ENCODE measurements around the gene CD209.

Gene CD209

GRCh38 chr19:7734220-7735203, 12.8 kb downstream of the CD209 start:
- no peak for DNase-seq

DNA sequence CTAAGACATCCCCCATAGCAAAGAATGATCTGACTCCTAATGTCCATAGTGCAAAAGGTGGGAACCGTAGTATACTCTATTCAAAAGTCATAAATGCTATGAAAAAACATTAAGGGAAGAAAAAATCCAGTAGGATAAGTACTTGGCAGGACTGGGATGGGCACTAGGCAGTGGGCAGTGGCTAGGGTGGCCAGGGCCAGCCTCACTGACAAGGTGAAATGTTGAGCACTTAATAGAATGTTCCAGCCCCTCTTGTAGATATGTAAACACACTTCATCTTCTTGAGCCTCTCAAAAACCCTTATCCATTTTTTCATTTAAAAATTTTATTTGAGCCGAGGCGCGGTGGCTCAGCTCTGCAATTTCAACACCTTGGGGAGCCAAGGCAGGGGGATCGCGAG, 14.0 kb downstream of the CD209 start:
- no peak for DNase-seq

DNA sequence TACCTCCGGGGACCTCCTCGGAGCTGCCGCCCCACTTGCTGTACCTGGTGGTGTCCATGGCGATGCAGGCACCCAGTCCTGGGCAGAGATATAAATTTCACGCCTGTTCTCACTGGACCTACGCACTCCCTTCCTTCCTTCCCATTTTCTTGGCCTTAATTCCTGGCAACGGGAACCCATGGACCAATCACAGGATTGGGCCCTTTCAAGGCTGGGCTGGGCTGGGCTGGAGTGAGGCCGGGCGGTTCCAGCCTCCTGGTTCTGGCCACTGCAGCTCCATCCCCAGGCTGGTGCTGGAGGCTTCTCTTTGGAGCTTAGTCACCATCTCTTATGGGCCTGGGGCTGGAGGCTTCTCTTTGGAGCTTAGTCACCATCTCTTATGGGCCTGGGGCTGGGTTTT, 15.3 kb downstream of the CD209 start, which contains the start of gene CLEC4G:
Gene CLEC4G (minus strand): TSS at position 66 of the 400 bp plus-strand sequence. CDS start 8 bp downstream, at position 58.
- DNase-seq = no peak

DNA sequence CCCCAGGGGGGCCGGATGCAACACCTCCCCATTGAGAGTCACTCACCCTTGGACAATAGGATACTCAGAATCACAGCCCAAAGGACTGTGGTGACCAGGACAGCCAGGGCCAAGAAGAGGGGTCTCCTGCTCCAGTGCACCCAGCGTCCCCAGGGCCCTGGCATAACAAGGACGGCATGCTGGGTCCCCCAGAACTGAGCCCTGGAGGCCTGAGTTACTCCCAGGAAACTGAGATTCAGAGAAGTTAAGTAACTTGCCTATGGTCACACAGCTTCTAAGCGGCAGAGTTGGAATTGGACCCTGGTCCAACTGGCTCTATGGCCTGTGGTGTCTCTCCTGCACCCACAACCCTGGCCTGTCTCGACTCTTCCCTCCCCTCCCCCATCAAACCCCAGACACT, 15.7 kb downstream of the CD209 start:
- DNase-seq = no peak

DNA sequence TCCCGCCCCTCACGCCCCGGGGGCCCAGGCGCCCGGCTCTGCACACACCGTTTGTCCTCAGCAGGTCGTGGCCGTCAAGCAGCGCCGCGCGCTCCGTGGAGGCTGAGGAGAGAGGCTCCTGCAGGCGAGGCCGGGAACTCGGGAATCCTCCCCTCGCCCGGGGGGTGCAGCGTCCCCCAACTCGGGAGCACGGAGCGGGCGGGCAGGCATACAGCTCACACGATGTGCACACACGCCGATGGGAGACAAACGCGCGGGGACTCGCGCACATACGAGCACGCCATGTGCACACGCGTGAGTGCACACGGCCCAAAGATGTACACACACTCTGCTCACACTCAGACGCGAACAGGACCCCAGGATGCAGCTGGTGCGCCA, 16.1 kb downstream of the CD209 start:
- DNase-seq = no peak

GRCh38 chr19:7730286-7731217, 16.8 kb downstream of the CD209 start:
- no peak for DNase-seq

- no peak for DNase-seq
These were observed 17.5 kb downstream of the CD209 start for GRCh38 chr19:7729831-7730285.

DNA sequence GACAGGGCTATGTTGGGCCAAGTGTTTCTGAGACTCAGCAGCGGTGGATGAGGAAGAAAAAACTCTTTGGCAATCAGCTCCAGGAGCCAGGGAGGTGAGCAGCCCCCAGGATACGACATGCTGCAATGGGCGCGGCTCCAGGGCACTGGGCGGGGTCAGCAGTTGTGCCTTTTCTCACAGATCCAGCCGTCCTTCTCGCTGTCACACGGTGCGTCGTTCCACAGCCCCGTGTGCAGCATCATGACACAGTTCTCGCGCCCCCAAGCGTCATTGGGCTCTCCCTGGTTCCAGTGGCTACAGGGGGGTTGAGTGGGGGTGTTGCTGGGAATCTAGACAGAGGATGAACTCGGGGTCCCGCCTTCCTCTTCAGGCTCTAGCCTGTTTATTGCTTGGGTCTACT, 18.1 kb downstream of the CD209 start:
- DNase-seq = no peak

GRCh38 chr19:7725791-7726190, 21.5 kb downstream of the CD209 start:
- no peak for DNase-seq

DNA sequence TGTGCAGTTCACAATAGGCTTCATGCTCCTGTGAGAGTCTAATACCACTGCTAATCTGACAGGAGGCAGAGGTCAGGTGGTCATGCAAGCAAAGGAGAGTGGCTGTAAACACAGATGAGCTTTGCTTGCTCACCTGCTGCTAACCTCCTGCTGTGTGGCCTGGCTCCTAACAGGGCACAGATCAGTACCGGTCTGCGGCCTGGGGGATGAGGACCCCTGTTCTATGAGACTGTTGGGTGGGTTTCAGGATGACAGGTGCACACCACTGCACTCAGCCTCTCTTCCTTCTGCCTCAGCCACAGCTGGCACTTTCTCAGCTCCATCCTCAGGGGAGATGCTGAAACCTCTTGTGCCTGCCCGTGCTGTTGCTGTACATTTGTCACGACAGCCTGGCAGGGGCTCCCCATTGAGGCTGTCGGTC, 25.1 kb downstream of the CD209 start:
- no peak for DNase-seq

DNA sequence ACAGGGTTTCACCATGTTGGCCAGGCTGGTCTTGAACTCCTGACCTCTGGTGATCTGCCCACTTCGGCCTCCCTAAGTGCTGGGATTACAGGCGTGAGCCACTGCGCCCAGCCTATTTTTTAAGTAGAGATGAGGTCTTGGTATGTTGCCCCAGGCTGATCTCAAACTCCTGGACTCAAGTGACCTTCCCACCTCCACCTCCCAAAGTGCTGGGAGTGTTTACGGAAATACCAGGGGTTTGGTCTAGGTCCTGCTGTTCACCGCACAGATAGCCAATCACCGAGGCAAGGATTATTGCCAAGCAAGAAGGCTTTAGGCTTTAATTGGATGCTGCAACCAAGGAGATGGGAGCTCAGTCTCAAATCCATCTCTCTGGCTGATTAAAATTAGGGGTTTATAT, 27.0 kb downstream of the CD209 start:
- DNase-seq = no peak

DNA sequence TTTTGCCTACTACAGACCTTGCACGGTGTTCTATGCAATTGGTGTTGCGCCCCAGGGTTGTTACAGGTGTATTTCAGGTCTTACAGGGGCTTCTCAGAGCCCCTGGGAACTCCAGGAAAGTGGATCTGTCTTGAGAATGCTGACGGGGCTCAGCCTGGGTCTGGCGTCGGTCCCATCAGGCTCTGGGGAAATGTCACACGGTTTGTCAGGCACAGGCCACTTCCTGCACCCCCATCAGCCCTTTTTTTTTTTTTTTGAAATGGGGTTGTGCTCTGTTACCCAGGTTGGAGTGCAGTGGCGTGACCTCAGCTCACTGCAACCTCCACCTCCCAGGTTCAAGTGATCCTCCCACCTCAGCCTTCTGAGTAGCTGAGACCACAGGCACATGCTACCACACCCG, 28.7 kb downstream of the CD209 start:
- DNase-seq = no peak

GRCh38 chr19:7716762-7717161, 30.6 kb downstream of the CD209 start:
- no peak for DNase-seq

DNA sequence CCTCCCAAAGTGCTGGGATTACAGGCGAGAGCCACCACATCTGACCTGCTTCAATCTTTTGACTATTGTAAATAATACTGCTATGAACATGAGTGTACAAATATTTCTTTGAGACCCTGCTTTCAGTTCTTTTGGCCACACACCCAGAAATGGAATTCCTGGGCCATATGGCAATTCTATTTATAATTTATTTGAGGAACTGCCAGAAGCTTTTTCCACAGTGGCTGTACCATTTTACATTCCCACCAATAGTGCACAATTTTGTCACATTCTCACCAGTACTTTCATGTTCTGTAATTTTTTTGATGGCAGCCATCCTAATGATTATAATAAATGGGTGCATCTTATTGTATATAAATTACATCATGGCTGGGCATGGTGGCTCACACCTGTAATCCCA, 31.7 kb downstream of the CD209 start:
- DNase-seq = no peak

DNA sequence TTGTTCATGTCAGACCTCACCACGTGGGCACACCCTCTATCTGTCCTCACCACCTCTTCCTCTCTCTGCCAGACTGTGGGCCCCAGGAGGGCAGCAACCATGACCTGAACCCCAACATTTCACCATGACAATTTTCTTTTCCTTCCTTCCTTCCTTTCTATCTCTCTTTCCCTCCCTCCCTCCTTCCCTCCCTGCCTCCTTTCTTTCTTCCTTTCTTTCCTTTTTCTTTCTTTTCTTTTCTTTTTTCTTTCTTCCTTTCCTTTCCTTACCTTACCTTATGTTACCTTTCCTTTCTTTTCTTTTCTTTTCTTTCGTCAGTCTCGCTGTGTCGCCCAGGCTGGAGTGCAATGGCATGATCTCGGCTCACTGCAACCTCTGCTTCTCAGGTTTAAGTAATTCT, 36.7 kb downstream of the CD209 start:
- no peak for DNase-seq

GRCh38 chr19:7709932-7710460, 37.3 kb downstream of the CD209 start:
- DNase-seq = no peak

- no peak for DNase-seq
These were observed 40.3 kb downstream of the CD209 start for GRCh38 chr19:7706955-7707456.

DNA sequence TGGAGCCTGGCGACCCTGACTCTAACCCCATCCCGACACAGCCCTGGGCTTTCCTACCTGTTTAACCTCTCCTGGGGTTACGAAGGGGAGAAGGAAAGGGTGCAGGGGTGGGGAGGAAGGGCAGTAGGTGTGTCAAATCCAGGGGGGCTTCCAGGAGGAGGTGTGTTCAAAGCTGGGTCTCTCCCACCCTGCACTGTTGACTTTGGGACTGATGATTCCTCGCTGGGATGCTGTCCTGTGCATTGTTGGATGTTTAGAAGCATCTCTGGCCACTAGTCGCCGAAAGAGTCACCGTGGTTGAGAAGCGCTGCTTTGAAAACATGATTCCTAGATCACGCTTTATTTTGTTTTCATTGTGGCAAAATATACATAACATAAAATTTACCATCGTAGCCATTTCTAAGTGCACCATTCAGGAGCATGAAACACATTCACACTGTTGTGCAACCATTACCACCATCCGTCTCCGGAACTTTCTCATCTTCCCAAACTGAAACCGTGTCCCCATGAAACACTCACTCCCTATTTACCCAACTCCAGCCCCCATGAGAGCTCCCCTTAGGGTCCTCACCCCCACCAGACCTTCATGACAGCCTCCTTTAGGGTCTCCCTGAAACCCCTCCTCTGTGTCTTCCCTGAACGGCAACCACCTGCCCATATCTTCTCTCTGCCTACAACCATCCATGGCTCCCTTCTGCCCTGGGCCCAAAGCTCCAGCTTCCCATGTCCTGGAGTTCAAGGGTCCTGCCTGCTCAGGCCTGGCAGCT, 41.0 kb downstream of the CD209 start:
- no peak for DNase-seq

DNA sequence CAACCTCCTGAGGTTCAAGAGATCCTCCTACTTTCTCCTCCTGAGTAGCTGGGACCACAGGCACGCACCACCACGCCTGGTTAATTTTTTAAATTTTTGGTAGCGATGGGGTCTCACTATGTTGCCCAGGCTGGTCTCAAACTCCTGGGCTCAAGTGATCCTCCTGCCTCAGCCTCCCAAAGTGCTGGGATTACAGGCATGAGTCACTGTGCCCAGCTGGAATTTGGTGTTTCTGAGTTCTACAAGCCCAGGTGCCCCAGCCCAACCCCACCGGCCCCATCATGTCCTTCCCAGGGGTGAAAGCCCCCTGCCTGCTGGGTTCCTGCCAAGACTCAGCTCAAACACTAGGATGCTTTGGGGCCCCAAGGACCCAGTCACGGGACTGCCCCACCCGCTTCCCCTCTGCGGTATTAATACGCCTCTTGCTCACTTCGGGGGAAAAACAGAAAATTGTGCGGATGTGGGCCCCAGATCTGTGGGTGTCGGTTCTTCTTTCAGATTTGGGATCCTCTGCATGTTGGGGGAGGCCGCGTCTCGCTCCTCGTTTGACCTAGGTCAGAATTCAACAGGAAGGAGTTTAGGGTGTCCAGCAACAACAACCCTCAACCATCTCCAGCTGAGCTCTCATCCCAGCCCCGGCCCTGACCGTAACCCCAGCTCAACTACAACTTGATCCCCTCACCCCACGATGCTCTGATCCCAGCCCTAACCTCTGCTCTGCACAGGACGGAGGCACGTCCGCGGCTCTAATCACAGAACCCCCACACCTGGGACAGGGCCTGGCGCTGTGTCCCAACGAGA, 41.7 kb downstream of the CD209 start:
- DNase-seq = peak; percentile 83

GRCh38 chr19:7704280-7705060, 42.9 kb downstream of the CD209 start:
- no peak for DNase-seq

Measured in stimulated activated CD4-positive, alpha-beta T cell treated with anti-CD3 and anti-CD28 coated beads, Interleukin-1b, Interleukin-23, amount 100 ng/mL, for 48 hours (primary cell).